Neural crest cell (in vitro differentiated cells): Measurements from ENCODE around the gene C2CD4B. TPM values are rescaled to one million over a fixed set of nuclear protein-coding genes. Genes with fewer than 3 reads are reported as not detected.
A peak's percentile ranks its signal among the peaks of the same experiment; 100 is the strongest.

Experiments used
- DNase-seq: peaks from one replicate; pipeline ENCODE4 v3.0.0; 2021; ENCODE audit warnings: low read depth, mixed read lengths, low spot score
- H3K27ac Mint-ChIP-seq: one replicate; pipeline ENCODE4 v1.8.0; 2021; ENCODE audit warnings: mild to moderate bottlenecking, mixed read lengths; ENCODE audit not compliant: unreplicated experiment
- H3K27me3 Mint-ChIP-seq: 2 replicates; pipeline ENCODE4 v1.8.0; 2021; ENCODE audit warnings: low read depth, mild to moderate bottlenecking, mixed read lengths
- H3K36me3 Mint-ChIP-seq: 2 replicates; pipeline ENCODE4 v1.8.0; 2021; ENCODE audit warnings: low read depth, mild to moderate bottlenecking, mixed read lengths
- H3K4me1 Mint-ChIP-seq: 2 replicates; pipeline ENCODE4 v1.8.0; 2021; ENCODE audit warnings: mixed read lengths
- H3K4me3 Mint-ChIP-seq: one replicate; pipeline ENCODE4 v1.8.0; 2021; ENCODE audit warnings: mild to moderate bottlenecking, mixed read lengths
- H3K9me3 Mint-ChIP-seq: 2 replicates; pipeline ENCODE4 v1.8.0; 2021; ENCODE audit warnings: mixed read lengths
- CTCF ChIP-seq: fragments of 200-600 bp; sonication (generic); conservative IDR thresholded peaks from 2 replicates; pipeline ENCODE4 v1.5.0; 2021; ENCODE audit warnings: antibody characterized with exemption, mild to moderate bottlenecking
- total RNA-seq: library from RNA; stranded (reverse); gene quantifications from 2 replicates; pipeline ENCODE4 v1.2.1, GENCODE V29; 2021

The C2CD4B gene
- total RNA-seq, 1 donor from 2014 or later: not detected

- no peak overlapping the region for H3K4me3 Mint-ChIP-seq
- H3K9me3 Mint-ChIP-seq: peaks cover 3% of the 10 kb centered on the region
- no peaks in the 10 kb centered on the region for H3K36me3 Mint-ChIP-seq
- H3K27me3 Mint-ChIP-seq: peaks cover 2% of the 10 kb centered on the region
- H3K27ac Mint-ChIP-seq: no peak overlapping the region
- H3K4me1 Mint-ChIP-seq: no peaks in the 10 kb centered on the region
- TF ChIP-seq CTCF: no peak
- no peak for DNase-seq
These were observed 22.3 kb downstream of the C2CD4B start for GRCh38 chr15:62142736-62143135.

- H3K4me1 Mint-ChIP-seq: no peaks in the 10 kb centered on the region
These were observed 23.2 kb downstream of the C2CD4B start for GRCh38 chr15:62141643-62142588.

GRCh38 chr15:62141200-62141599, 23.9 kb downstream of the C2CD4B start:
- H3K27me3 Mint-ChIP-seq: peaks cover 2% of the 10 kb centered on the region
- no peak overlapping the region for H3K4me3 Mint-ChIP-seq
- DNase-seq: no peak
- TF ChIP-seq CTCF: no peak
- no peaks in the 10 kb centered on the region for H3K36me3 Mint-ChIP-seq
- H3K4me1 Mint-ChIP-seq: no peaks in the 10 kb centered on the region
- H3K9me3 Mint-ChIP-seq: peaks cover 2% of the 10 kb centered on the region
- H3K27ac Mint-ChIP-seq: no peak overlapping the region

More at GRCh38 chr15:62141643-62142588, 23.2 kb downstream of the C2CD4B start:
- H3K9me3 Mint-ChIP-seq: peaks cover 3% of the 10 kb centered on the region
- no peaks in the 10 kb centered on the region for H3K36me3 Mint-ChIP-seq
- peaks cover 2% of the 10 kb centered on the region for H3K27me3 Mint-ChIP-seq
- no peak for TF ChIP-seq CTCF
- H3K27ac Mint-ChIP-seq: no peak overlapping the region
- DNase-seq: no peak
- no peak overlapping the region for H3K4me3 Mint-ChIP-seq

GRCh38 chr15:62138124-62138523, 27.0 kb downstream of the C2CD4B start:
- Mint-ChIP-seq H3K9me3 (no peaks in the 10 kb centered on the region), H3K27me3 (peaks cover 2% of the 10 kb centered on the region), H3K4me1 (no peaks in the 10 kb centered on the region), H3K27ac (no peak overlapping the region), H3K36me3 (no peaks in the 10 kb centered on the region), H3K4me3 (no peak overlapping the region)
- no peak for DNase-seq
- no peak for TF ChIP-seq CTCF

GRCh38 chr15:62136911-62137865, 27.9 kb downstream of the C2CD4B start:
- no peaks in the 10 kb centered on the region for H3K36me3 Mint-ChIP-seq
- DNase-seq: no peak
- no peaks in the 10 kb centered on the region for H3K4me1 Mint-ChIP-seq
- H3K4me3 Mint-ChIP-seq: no peak overlapping the region
- peaks cover 5% of the 10 kb centered on the region for H3K9me3 Mint-ChIP-seq
- peak overlapping the region; percentile 59 for H3K27ac Mint-ChIP-seq
- TF ChIP-seq CTCF: no peak
- peaks cover 2% of the 10 kb centered on the region for H3K27me3 Mint-ChIP-seq
